ENCODE data around the gene KLC1. TPM values are rescaled to one million over a fixed set of nuclear protein-coding genes. Genes with fewer than 3 reads are reported as not detected.

The KLC1 gene
- 189 and 219 TPM in 2 replicates for total RNA-seq

GRCh38 chr14:103628684-103629502 lies at the start of gene KLC1:
Gene KLC1 (plus strand): TSS chr14:103629211. CDS start chr14:103654565, 25,354 bp downstream.

GRCh38 chr14:103715052-103716000 lies 86.3 kb downstream of the KLC1 start, which contains the start of the genes XRCC3 and ZFYVE21:
Gene XRCC3 (minus strand): TSS chr14:103715451. CDS start chr14:103711087, 4,364 bp downstream.
Gene ZFYVE21 (plus strand): TSS chr14:103715810. CDS start chr14:103715842, 32 bp downstream.

Other genes starting within 250 kb of the KLC1 start
- 69.8 and 86.5 TPM in 2 replicates for gene MARK3, start 243.8 kb upstream of the KLC1 start, total RNA-seq
- gene CKB, start 106.4 kb upstream of the KLC1 start, total RNA-seq, result 11.4 and 24.4 TPM in 2 replicates
- gene TRMT61A, start 100.0 kb upstream of the KLC1 start, total RNA-seq, result 5.1 and 7.3 TPM in 2 replicates
- 25.2 and 30.4 TPM in 2 replicates for gene BAG5, start 66.6 kb upstream of the KLC1 start, total RNA-seq
- gene COA8, start 66.3 kb upstream of the KLC1 start, total RNA-seq, result 17.1 and 17.6 TPM in 2 replicates
- 3.1 and 3.7 TPM in 2 replicates for gene XRCC3, start 86.2 kb downstream of the KLC1 start, total RNA-seq
- 51.6 and 57.8 TPM in 2 replicates for gene ZFYVE21, start 86.6 kb downstream of the KLC1 start, total RNA-seq
- gene PPP1R13B, start 218.4 kb downstream of the KLC1 start, total RNA-seq, result 1.9 and 2.1 TPM in 2 replicates